Right lung (tissue), 10 donors: ENCODE results near the gene SCUBE1. TPM values are rescaled to one million over a fixed set of nuclear protein-coding genes. Genes with fewer than 3 reads are reported as not detected.

Experiments used
- DNase-seq, 2 donors: peaks; one replicate each; pipeline ENCODE4 v3.0.0-alpha.2; 2013
- long read RNA-seq, 8 donors: transcript quantifications; one replicate each; lab custom pipeline, GENCODE V29; 2026
- polyA plus RNA-seq, 5 donors: library from polyadenylated mRNA; unstranded; fragments of 120-200 nt; gene quantifications; one replicate each; pipeline versions ENCODE4 v1.2.1 to v1.2.3, GENCODE V29; 2013; ENCODE audit warnings: inconsistent platforms in 1 of 5, low replicate concordance in 1 of 5; ENCODE audit not compliant: insufficient read length in 5 of 5, insufficient read depth in 1 of 5

Gene SCUBE1
- polyA plus RNA-seq: 1 to 10 TPM in 4 of 5 donors, under 1 TPM in 1; 0.69 to 3.1 (median 1.1) TPM
- long read RNA-seq, donor 1: 0 reads
- long read RNA-seq, donor 2: 0 reads
- long read RNA-seq, donor 3: 0 reads
- long read RNA-seq, donor 4: 0 reads
- long read RNA-seq, donor 5: 0 reads
- long read RNA-seq, donor 6: 0 reads
- long read RNA-seq, donor 7: 0 reads
- long read RNA-seq, donor 8: 0 reads

DNA sequence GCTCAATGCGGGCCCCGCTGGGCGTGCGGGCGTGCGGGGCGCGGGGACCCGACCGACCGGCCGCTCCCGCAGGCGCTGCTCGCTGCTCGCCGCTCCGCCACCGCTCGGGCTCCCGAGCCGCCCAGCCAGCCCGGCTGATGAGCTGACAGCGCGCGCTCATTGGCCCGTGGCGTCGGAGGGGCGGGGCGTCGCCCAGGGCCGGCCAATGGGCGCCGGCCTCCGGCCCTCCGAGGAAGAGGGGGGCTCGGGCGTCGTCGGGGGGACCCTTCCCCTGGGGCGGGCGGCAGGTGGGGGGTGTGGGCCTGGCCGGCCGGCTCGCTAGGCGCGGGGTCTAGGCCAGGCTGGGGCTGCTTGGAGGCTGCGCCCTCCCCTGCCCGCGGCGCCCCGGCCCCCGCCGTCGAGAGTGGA lies at the start of gene SCUBE1:
Gene SCUBE1, minus strand, starts transcription at position 111 of the 408 bp plus-strand sequence. CDS start 111 bp downstream, outside the sequence.
- DNase-seq: peak; percentile 43 to 49

DNA sequence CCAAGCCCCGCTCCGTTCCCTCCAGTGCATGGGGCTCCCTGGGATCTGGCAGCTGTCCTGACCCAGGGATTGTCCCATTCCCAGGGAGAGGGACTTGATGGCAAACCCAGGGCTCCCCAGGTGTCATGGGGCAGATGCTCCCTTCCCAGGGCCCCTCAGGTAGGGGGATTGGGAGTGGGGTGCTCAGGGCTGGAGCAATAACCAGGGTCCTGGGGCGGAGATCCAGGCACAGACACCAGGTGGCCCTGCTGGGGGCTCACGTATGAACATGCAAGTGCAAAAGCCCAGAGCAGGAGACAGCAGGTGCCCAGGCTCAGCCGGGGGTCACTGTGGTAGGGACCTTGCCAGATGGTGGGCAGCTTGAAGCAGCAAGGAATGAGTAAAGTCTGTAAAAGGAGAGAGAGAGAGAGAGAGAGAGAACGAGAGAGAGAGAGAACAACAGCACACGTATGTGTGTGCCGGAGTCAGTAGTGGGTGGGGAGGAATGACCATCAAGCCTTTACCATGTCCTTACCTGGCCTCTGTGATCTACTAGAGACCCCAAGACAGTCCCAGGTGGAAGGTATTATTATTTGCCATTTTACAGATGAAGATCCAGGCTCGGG lies 49.3 kb upstream of the SCUBE1 start:
- DNase-seq: no peak

DNA sequence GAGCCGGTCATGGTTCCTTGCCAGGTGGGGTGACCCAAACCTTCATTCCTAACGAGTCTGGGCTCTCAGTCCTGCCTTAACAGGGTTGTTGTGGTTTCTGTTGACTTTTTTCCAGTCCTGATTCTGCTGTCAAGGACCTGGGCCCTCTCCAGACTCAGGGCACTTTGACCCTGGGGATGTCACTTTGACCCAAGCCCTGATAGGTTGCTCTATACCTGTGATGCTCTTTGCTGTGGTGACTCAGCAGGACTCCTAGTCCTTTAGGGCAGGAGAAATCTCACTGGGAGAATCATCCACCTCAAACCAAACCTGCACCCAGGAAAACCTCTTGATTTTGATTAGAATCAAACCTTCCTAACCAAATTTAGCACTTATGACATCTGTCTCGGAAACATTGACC lies 48.1 kb upstream of the SCUBE1 start:
- no peak for DNase-seq

DNA sequence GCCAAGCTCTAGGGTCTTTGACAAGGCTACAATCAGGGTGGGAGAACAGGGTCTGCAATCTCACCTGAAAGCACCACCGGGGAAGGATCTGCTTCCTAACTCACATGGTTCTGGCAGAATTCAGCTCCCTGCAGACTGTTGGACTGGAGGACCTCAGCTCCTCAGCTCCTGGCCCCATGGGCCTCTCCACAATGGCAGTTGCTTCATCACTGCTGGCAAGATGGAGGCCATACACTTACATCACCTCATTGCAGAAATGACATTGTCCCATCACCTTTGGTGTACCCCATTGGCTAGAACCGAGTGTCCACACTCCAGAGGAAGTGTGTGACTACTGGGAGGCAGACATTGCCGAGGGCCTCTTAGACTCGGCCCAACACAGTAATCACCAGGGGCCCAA lies 47.7 kb upstream of the SCUBE1 start:
- DNase-seq: no peak

DNA sequence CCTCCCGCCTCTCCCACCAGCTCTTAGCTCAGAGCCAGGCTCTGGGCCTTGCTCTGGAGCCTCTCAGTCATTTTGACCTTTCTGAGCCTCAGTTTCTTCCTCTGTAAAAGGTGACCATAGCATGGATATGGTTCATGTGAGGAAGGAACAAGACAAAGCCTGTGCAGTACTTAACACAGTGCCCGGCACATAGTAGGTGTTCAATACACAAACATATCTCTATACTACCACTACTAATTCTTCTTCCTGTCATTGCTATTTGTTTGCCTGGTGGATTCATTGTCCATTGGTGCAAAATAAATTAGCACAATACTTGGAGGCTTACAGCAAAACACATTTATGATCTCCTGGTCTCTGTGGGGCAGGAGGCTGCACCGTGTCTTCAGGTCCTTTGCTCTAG lies 47.0 kb upstream of the SCUBE1 start:
- DNase-seq: no peak

GRCh38 chr22:43389227-43389836 lies 46.2 kb upstream of the SCUBE1 start:
- no peak for DNase-seq

DNA sequence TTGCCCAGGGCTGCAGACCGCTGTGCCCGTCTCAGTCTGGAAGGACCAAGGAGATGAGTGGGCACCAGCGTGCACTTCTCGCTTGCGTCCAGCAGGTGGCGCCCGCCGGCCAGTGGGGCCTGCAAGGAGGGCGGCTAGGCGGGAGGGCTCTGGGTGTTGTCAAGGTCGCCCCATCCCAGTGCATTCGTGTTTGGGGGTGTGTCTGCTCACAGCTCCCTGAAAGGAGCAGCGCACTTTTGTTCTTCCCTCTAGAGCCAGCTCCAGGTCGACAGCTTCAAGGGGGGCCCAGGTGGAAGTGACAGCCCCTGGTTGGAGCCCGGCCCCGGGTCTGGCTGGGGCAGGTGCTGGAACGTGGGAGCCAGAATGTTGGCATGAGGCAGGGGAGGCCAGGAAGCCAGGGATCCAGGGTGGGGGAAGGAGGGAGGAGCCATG lies 45.3 kb upstream of the SCUBE1 start:
- DNase-seq: peak in 1 of 2 donors; percentile 44

DNA sequence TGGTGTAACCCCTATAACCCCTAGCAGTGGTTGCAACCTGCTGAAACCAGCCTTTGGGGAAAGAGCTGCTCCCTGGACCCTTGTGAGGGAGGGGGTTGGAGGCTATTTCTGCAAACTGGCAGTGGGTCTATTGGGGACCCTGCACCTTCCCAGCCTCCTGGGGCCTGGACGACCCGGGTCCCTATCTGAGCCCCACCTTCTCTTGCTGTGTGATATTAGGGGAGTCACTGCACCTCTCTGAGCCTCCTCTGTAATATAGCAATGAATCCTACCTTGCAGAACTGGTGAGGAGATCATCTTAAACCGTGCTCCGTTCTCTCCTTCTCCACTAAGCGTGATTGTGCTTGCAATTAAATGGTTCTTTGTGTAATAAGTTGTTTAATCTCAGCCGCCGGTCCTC lies 44.6 kb upstream of the SCUBE1 start:
- DNase-seq: no peak

- peak; percentile 77 to 85 for DNase-seq
Observed at GRCh38 chr22:43385770-43386641, 42.8 kb upstream of the SCUBE1 start.

- no peak for DNase-seq
Observed at GRCh38 chr22:43384863-43385262, 41.7 kb upstream of the SCUBE1 start.

- DNase-seq: no peak
Observed at GRCh38 chr22:43381693-43382092, 38.5 kb upstream of the SCUBE1 start.

DNA sequence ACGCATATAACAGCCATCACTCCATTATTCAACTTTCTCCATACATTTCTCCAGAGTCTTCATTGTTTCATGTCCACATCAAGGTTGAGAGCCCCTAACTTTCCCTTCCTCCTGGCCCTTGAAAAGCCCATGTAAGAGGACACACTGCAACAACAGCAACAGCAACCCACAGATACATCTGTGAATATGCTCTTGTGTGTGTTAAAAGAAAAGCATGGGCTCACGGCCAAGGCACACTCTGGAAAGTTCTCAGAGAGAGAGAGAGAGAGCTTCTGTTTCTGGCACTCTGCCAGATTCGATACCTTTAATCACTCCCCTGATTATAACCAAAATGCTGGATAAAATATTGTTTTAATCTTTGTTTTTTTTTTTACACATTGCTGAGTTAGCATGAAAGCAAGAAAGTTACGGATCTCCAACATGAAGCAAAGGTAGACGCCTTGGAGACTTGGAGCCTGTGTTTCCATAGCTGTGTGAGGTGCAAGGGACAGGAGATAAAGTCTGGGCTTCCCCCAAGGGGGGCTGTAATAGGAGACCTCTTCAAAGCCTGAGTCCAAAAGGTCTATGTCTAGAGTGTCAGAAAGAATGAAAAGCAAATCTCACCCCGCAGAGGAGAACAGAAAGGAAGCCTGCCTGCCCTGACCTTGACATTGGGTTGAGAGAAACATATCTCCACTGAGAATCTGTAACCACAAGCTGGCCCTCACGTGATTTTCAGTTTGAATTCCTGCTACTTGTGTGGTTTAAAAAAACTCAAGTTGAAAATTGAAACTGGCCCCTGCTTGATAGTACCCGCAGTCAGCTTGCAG lies 34.9 kb upstream of the SCUBE1 start:
- DNase-seq: peak in 1 of 2 donors; percentile 39

GRCh38 chr22:43377548-43377895 lies 34.4 kb upstream of the SCUBE1 start:
- DNase-seq: peak in 1 of 2 donors; percentile 20

- DNase-seq: no peak
Observed at GRCh38 chr22:43376765-43377547, 33.8 kb upstream of the SCUBE1 start.

GRCh38 chr22:43375951-43376455 lies 32.8 kb upstream of the SCUBE1 start:
- no peak for DNase-seq

- DNase-seq: no peak
Observed at GRCh38 chr22:43370036-43370435, 26.9 kb upstream of the SCUBE1 start.

DNA sequence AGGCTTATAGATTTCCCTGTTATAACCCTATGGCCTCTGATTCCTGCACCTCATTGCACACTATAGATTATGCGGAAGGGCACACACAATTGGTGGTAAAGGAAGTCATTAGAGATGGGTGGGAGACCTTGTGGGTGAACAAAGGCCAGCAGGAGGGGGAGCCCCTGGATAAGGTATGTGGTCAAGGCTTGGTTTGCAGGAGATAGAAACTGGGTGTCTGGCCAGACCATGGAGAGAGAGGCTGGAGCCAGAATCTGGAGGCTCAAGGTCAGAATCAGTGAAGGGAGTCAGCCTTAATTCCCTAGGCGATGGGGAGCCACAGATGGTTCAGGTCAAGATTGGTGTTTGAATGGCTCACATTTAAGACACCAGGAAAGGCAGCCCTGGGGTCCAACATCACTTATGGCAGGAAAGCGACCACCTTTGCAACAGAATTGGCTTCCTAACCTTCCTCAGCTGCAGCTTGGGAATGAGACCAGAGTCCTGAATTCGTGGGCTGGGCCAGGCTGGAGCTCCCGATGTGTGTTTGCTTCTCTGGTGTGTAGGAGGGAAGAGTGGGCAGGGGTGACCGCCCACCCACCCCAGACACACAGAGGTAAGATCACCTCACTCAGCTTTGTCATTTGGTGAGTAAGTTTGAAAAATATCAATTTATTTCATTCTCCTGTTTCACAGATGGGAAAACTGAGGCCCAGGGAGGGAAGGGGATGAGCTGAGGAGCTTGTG lies 22.7 kb upstream of the SCUBE1 start:
- no peak for DNase-seq

DNA sequence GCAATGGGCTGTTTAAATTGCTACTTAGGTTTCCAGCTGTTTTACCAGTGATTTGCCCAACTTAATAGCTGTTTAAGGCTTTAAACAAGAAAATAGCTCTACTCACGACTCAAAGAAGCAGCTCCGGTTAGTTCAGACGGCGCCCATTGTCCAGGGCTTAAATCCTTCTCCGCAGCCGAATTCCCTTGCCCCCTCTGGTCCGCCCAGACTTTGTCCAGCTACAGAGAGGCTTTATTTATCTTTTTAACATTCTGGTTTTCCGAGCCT lies 20.9 kb upstream of the SCUBE1 start:
- no peak for DNase-seq

- no peak for DNase-seq
Observed at GRCh38 chr22:43363315-43364168, 20.4 kb upstream of the SCUBE1 start.
